Large intestine (tissue), 3 donors: ENCODE results near the gene FMN2. TPM values are rescaled to one million over a fixed set of nuclear protein-coding genes. Genes with fewer than 3 reads are reported as not detected.
"Not testable (repeated sequence)": the region's sequence is repeated elsewhere in the genome, so short reads cannot be mapped to it uniquely, and the experiment has no call there.

Experiments used
- DNase-seq, 2 donors: peaks; one replicate each; pipeline versions ENCODE4 v3.0.0 to v3.0.0-alpha.2; 2013
- H3K27ac ChIP-seq: one replicate; pipeline ENCODE4 v1.5.1; 2013; ENCODE audit warnings: low read length
- H3K27me3 ChIP-seq: 2 replicates; pipeline ENCODE4 v1.6.1; 2013; ENCODE audit warnings: low read length; ENCODE audit not compliant: control insufficient read depth, insufficient read depth
- H3K36me3 ChIP-seq: 2 replicates; pipeline ENCODE4 v1.6.1; 2013; ENCODE audit warnings: low read length; ENCODE audit not compliant: control insufficient read depth, insufficient read depth
- H3K4me1 ChIP-seq: one replicate; pipeline ENCODE4 v1.6.1; 2013; ENCODE audit warnings: low read length; ENCODE audit not compliant: control insufficient read depth, insufficient read depth
- H3K4me3 ChIP-seq: one replicate; pipeline ENCODE4 v1.5.1; 2013; ENCODE audit warnings: low read length
- H3K9me3 ChIP-seq: one replicate; pipeline ENCODE4 v1.6.1; 2013; ENCODE audit warnings: mild to moderate bottlenecking, low read depth, low read length, moderate library complexity; ENCODE audit not compliant: control insufficient read depth
- WGBS: methylation state at CpG from one replicate; pipeline ENCODE4 v1.1.5; 2013; ENCODE audit warnings: low lambda C conversion rate; ENCODE audit not compliant: insufficient coverage; 5-methylcytosine and 5-hydroxymethylcytosine counted together
- polyA plus RNA-seq: library from polyadenylated mRNA; unstranded; fragments of 120-200 nt; gene quantifications from one replicate; pipeline ENCODE4 v1.2.1, GENCODE V29; 2013

FMN2 gene
- polyA plus RNA-seq, 1 donor, result 1.8 TPM

GRCh38 chr1:240413732-240414131 is 322.0 kb downstream of the FMN2 start:
- WGBS, result 97% methylated on average over 3 of the region's 5 CpGs
- no peaks in the 10 kb centered on the region for H3K27me3 ChIP-seq
- no peaks in the 10 kb centered on the region for H3K4me1 ChIP-seq
- no peak for DNase-seq
- no peak overlapping the region for H3K27ac ChIP-seq
- H3K4me3 ChIP-seq, result no peak overlapping the region
- H3K36me3 ChIP-seq, result no peaks in the 10 kb centered on the region
- H3K9me3 ChIP-seq, result no peaks in the 10 kb centered on the region

DNA sequence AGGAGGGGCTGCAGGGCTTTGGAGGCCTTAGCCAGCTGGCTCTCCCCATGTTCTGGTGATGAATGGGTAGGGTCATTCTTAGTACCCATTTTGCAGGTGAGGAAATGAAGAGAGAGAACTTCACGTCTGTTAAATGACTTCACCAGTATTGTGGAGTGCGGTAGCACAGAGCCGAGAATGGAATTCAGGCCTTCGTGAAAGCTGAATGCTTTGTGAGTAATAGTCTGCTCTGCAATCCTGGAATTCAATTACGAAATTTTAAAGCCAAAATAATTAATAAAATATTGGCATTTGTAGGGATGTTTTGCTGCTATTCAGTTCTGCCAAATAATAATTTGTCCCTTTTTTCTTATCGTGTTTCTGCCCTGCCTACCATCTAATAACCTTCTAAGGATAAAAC is 322.6 kb downstream of the FMN2 start:
- Histone ChIP-seq H3K4me1 (no peaks in the 10 kb centered on the region), H3K27ac (no peak overlapping the region), H3K4me3 (no peak overlapping the region), H3K27me3 (no peaks in the 10 kb centered on the region), H3K9me3 (no peaks in the 10 kb centered on the region), H3K36me3 (no peaks in the 10 kb centered on the region)
- DNase-seq, result no peak
- 94% methylated on average over 3 of the region's 6 CpGs for WGBS

DNA sequence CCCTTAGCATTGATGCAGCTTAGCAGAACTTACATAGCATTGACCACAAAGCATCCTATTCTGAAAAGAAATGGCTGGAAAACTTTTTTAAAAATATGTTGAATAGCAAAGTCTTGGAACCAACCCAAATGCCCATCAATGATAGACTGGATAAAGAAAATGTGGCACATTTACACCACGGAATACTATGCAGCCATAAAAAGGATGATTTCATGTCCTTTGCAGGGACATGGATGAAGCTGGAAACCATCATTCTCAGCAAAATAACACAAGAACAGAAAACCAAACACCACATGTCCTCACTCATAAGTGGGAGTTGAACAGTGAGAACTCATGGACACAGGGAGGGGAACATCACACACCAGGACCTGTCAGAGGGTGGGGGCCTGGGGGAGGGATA is 323.3 kb downstream of the FMN2 start:
- not testable (repeated sequence) for H3K27ac ChIP-seq, H3K36me3 ChIP-seq, H3K27me3 ChIP-seq, H3K9me3 ChIP-seq, DNase-seq, H3K4me3 ChIP-seq, H3K4me1 ChIP-seq
- WGBS, result no CpG with 5 or more reads among the region's 1 CpG

- no peaks in the 10 kb centered on the region for H3K36me3 ChIP-seq
- 86% methylated on average over 1 of the region's 4 CpGs for whole genome bisulfite sequencing
- H3K27me3 ChIP-seq, result no peaks in the 10 kb centered on the region
- H3K27ac ChIP-seq, result no peak overlapping the region
- no peak for DNase-seq
- H3K9me3 ChIP-seq, result no peaks in the 10 kb centered on the region
- H3K4me1 ChIP-seq, result no peaks in the 10 kb centered on the region
- no peak overlapping the region for H3K4me3 ChIP-seq
Measured at GRCh38 chr1:240415532-240415931, 323.8 kb downstream of the FMN2 start.

- WGBS, result 50% methylated on average over 1 of the region's 2 CpGs
- H3K36me3 ChIP-seq, result no peaks in the 10 kb centered on the region
- DNase-seq, result no peak
- H3K27me3 ChIP-seq, result no peaks in the 10 kb centered on the region
- H3K4me3 ChIP-seq, result no peak overlapping the region
- no peaks in the 10 kb centered on the region for H3K9me3 ChIP-seq
- no peak overlapping the region for H3K27ac ChIP-seq
- H3K4me1 ChIP-seq, result no peaks in the 10 kb centered on the region
Measured at GRCh38 chr1:240417317-240417716, 325.6 kb downstream of the FMN2 start.

DNA sequence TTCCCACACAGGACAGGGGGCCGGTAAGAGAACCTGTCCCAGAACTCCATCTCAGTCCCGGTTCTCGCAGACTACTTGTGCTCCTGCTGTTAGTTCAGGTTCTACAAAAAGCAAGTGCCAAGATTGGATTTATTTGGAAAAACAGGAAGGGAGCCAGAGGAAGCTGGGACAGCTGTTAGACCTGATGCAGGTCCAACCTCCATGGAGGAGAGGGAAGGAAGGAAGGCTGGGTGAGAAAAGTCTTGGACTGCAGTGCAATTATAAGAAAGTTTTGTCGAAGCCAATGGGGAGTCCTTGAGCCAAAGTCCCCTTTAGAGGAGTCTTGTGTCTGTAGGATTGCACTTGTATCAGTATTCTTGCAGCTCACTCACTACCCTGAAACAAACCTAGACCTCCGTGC is 329.1 kb downstream of the FMN2 start:
- no peaks in the 10 kb centered on the region for H3K36me3 ChIP-seq
- no peak overlapping the region for H3K4me3 ChIP-seq
- H3K27me3 ChIP-seq, result no peaks in the 10 kb centered on the region
- H3K4me1 ChIP-seq, result no peaks in the 10 kb centered on the region
- H3K27ac ChIP-seq, result no peak overlapping the region
- 93% methylated on average over 3 of the region's 5 CpGs for WGBS
- no peaks in the 10 kb centered on the region for H3K9me3 ChIP-seq
- DNase-seq, result no peak

GRCh38 chr1:240423246-240423924 is 331.7 kb downstream of the FMN2 start:
- H3K4me1 ChIP-seq, result no peaks in the 10 kb centered on the region
- DNase-seq, result no peak
- H3K36me3 ChIP-seq, result no peaks in the 10 kb centered on the region
- no peaks in the 10 kb centered on the region for H3K27me3 ChIP-seq
- H3K27ac ChIP-seq, result no peak overlapping the region
- WGBS, result 80% methylated on average over 1 of the region's 6 CpGs
- H3K9me3 ChIP-seq, result no peaks in the 10 kb centered on the region
- no peak overlapping the region for H3K4me3 ChIP-seq

GRCh38 chr1:240424740-240425464 is 333.2 kb downstream of the FMN2 start:
- H3K27ac ChIP-seq, result no peak overlapping the region
- H3K9me3 ChIP-seq, result no peaks in the 10 kb centered on the region
- H3K27me3 ChIP-seq, result no peaks in the 10 kb centered on the region
- H3K4me1 ChIP-seq, result no peaks in the 10 kb centered on the region
- no peaks in the 10 kb centered on the region for H3K36me3 ChIP-seq
- H3K4me3 ChIP-seq, result no peak overlapping the region
- WGBS, result 80% methylated on average over 1 of the region's 7 CpGs
- DNase-seq, result no peak

DNA sequence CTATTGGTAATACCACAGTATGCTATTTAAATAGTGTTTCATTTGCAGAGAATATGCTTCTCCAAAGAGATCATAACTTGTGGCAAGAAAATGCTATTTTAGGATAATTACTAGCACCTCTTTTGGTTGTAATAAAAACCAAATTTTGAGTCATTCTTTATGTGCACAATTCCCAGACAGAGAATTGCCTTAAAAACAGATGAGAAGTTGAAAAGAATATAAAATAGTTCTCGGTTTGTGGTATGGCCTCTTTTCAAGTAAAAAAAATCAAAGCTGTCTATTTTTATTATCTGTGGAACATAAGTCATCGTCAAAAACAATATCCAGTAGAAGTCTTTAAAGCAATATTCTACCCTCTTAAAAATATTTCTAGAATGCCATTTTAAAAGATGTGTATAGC is 334.4 kb downstream of the FMN2 start:
- no peak for DNase-seq
- Histone ChIP-seq H3K4me1 (no peaks in the 10 kb centered on the region), H3K27me3 (no peaks in the 10 kb centered on the region), H3K4me3 (no peak overlapping the region), H3K36me3 (no peaks in the 10 kb centered on the region), H3K9me3 (no peaks in the 10 kb centered on the region), H3K27ac (no peak overlapping the region)
- WGBS, result 100% methylated on average over 2 of the region's 2 CpGs

DNA sequence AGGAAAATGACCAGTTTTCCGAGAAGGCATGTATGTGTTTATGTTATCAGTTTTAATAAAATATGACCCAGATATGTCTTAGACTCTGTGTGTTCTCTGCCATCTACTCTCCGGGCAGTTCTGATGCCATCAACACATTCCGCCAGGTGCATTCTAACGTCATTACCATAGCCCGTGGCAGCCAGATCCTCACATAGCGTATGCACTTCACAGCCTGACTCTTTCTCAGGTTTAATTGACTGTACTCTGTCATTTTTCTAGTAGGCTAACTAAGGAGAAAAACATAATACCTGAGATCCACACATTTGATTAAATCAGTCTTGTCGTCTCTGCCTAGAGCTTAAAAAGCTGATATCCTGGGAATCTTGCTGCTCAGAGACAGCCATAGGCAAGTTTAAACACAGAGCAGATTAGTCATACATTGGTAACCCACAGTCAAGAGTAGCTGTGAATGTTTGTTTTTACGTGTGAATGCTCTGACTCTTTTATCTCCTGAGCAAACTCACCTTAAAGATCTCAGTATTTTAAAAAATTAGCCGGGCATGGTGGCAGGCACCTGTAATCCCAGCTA is 344.4 kb downstream of the FMN2 start:
- no peaks in the 10 kb centered on the region for H3K4me1 ChIP-seq
- DNase-seq, result no peak
- no peaks in the 10 kb centered on the region for H3K9me3 ChIP-seq
- no peak overlapping the region for H3K27ac ChIP-seq
- no CpG with 5 or more reads among the region's 9 CpGs for WGBS
- H3K27me3 ChIP-seq, result no peaks in the 10 kb centered on the region
- no peaks in the 10 kb centered on the region for H3K36me3 ChIP-seq
- no peak overlapping the region for H3K4me3 ChIP-seq
